Daoy (cell line): ENCODE measurements around the gene TKTL1. TPM values are rescaled to one million over a fixed set of nuclear protein-coding genes. Genes with fewer than 3 reads are reported as not detected.
"Not testable (repeated sequence)": the region's sequence is repeated elsewhere in the genome, so short reads cannot be mapped to it uniquely, and the experiment has no call there.

Source experiments
- DNase-seq: peaks from one replicate; pipeline ENCODE4 v3.0.0-alpha.2; 2015; ENCODE audit warnings: low read depth
- total RNA-seq: library from RNA; depleted of rRNA; stranded (reverse); fragments of >200 nt; shearing (Covaris generic); gene quantifications from 2 replicates; pipeline ENCODE4 v1.2.3, GENCODE V29; 2014

The TKTL1 gene
- total RNA-seq, 1 experiment from 2014 or later = 0.06 TPM

- no peak for DNase-seq
Measured at GRCh38 chrX:154309041-154309775, 13.6 kb downstream of the TKTL1 start.

- no peak for DNase-seq
Measured at GRCh38 chrX:154310616-154311536, 15.3 kb downstream of the TKTL1 start.

- no peak for DNase-seq
Measured at GRCh38 chrX:154312116-154312515, 16.5 kb downstream of the TKTL1 start.

GRCh38 chrX:154313147-154313546 is 17.6 kb downstream of the TKTL1 start:
- DNase-seq = no peak

- DNase-seq = no peak
Measured at GRCh38 chrX:154315416-154315815, 19.8 kb downstream of the TKTL1 start.

GRCh38 chrX:154317391-154317995 is 21.9 kb downstream of the TKTL1 start:
- DNase-seq = no peak

GRCh38 chrX:154320406-154320805 is 24.8 kb downstream of the TKTL1 start:
- no peak for DNase-seq

- no peak for DNase-seq
Measured at GRCh38 chrX:154321152-154321551, 25.6 kb downstream of the TKTL1 start.

GRCh38 chrX:154321594-154321993 is 26.0 kb downstream of the TKTL1 start:
- DNase-seq = no peak

GRCh38 chrX:154322890-154323289 is 27.3 kb downstream of the TKTL1 start:
- DNase-seq = no peak

GRCh38 chrX:154323537-154323936 is 27.9 kb downstream of the TKTL1 start:
- DNase-seq = no peak

GRCh38 chrX:154325541-154325940 is 29.9 kb downstream of the TKTL1 start:
- peak; percentile 54 for DNase-seq

- peak; percentile 7 for DNase-seq
Measured at GRCh38 chrX:154327038-154327820, 31.6 kb downstream of the TKTL1 start.

- no peak for DNase-seq
Measured at GRCh38 chrX:154328646-154329045, 33.1 kb downstream of the TKTL1 start.

- no peak for DNase-seq
Measured at GRCh38 chrX:154329294-154329693, 33.7 kb downstream of the TKTL1 start.

GRCh38 chrX:154332561-154332960 is 37.0 kb downstream of the TKTL1 start:
- no peak for DNase-seq

- no peak for DNase-seq
Measured at GRCh38 chrX:154333116-154333515, 37.5 kb downstream of the TKTL1 start.

GRCh38 chrX:154333837-154334271 is 38.3 kb downstream of the TKTL1 start:
- no peak for DNase-seq

- no peak for DNase-seq
Measured at GRCh38 chrX:154334496-154334895, 38.9 kb downstream of the TKTL1 start.

- DNase-seq = not testable (repeated sequence)
Measured at GRCh38 chrX:154341399-154342298, 46.1 kb downstream of the TKTL1 start.
